Gastrocnemius medialis (tissue), 4 donors: Measurements from ENCODE around the gene HNRNPA0.

Source experiments
- POLR2A ChIP-seq, 2 donors: fragments of 450-650 bp; IDR thresholded peaks; one replicate each; pipeline ENCODE4 v1.6.1; 2017; ENCODE audit warnings: antibody characterized with exemption in 2 of 2, mild to moderate bottlenecking in 2 of 2, moderate library complexity in 2 of 2
- TF ChIP-seq, protein P1 (sequence below), 5 experiments: fragments of 450-650 bp in 3 of 5; fragments of 200-600 bp in 2 of 5; sonication (generic) in 2 of 5; IDR thresholded peaks in 4 of 5; conservative IDR thresholded peaks in 1 of 5; 1 replicate in 4 of 5; 2 replicates in 1 of 5; pipeline ENCODE4 v1.5.1; 2016 to 2019; ENCODE audit warnings: antibody characterized with exemption in 5 of 5, mild to moderate bottlenecking in 3 of 5, moderate library complexity in 3 of 5

DNA sequence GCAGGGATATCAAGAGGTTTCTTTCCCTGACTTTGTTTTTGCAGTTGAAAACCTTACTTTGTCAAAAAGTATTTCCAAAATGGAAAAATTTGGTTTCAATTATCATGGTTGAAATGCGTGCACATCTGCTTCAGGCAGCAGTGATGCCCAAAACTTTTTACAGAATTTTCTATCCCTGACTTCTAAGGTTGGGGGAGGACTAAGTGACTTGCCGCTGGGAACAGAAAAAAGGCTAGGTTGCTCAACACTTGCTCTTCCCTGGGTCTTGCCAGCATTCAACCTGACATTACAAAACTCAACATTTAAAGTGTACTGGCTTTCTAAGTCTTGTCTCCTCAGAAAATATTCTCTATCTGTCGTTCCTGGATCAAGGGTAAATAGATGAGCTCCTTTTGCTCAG, 23.0 kb downstream of the HNRNPA0 start:
- TF ChIP-seq, protein P1, sequence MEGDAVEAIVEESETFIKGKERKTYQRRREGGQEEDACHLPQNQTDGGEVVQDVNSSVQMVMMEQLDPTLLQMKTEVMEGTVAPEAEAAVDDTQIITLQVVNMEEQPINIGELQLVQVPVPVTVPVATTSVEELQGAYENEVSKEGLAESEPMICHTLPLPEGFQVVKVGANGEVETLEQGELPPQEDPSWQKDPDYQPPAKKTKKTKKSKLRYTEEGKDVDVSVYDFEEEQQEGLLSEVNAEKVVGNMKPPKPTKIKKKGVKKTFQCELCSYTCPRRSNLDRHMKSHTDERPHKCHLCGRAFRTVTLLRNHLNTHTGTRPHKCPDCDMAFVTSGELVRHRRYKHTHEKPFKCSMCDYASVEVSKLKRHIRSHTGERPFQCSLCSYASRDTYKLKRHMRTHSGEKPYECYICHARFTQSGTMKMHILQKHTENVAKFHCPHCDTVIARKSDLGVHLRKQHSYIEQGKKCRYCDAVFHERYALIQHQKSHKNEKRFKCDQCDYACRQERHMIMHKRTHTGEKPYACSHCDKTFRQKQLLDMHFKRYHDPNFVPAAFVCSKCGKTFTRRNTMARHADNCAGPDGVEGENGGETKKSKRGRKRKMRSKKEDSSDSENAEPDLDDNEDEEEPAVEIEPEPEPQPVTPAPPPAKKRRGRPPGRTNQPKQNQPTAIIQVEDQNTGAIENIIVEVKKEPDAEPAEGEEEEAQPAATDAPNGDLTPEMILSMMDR (IDR thresholded peaks at IDR 0.05 in 4 of 5, conservative IDR thresholded peaks at IDR 0.05 in 1 of 5), result no peak
- no peak for TF ChIP-seq POLR2A (IDR thresholded peaks at IDR 0.05)
